GM13977 (cell line): Measurements from ENCODE around the gene GCNA.

Experiments
- DNase-seq: peaks from one replicate; pipeline ENCODE4 v3.0.0; 2012; ENCODE audit warnings: low spot score
- CTCF ChIP-seq: IDR thresholded peaks from 2 replicates; pipeline ENCODE4 v1.5.1; 2012; ENCODE audit warnings: mild to moderate bottlenecking, control low read depth; ENCODE audit not compliant: insufficient read depth; ENCODE audit errors: extremely low read depth, missing control alignments
- in situ Hi-C: fragments of 300-500 bp; cut with MboI; formaldehyde crosslinking; loops from one replicate; pipeline ENCODE4 v1.12.0; 2022; ENCODE audit warnings: low sequenced_read_pairs, low pct_unique_long_range_greater_than_20kb, mixed read lengths, inconsistent platforms; ENCODE audit not compliant: unreplicated experiment

GCNA gene

DNA sequence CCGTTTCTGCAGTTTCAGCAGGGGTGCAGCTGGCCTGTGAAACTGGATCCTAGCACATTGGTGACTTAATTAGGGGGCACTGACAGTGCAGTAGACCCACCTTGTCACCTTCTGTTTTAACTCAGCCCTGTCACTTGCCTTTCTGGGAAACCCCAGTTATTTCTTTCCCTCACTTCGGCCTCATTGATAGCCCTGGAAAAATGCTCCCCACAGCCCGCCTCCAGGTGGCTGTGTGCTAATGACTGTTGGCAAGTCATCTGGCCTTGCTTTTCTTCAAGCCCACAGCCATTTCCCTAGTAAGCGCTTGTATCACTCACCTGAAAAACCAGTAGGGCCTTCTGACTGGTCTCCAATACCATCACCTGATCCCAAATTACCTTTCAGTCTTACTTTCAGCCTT, 36.8 kb downstream of the GCNA start:
- TF ChIP-seq CTCF, result no peak
- in situ Hi-C loops, result no loop called here
- no peak for DNase-seq

DNA sequence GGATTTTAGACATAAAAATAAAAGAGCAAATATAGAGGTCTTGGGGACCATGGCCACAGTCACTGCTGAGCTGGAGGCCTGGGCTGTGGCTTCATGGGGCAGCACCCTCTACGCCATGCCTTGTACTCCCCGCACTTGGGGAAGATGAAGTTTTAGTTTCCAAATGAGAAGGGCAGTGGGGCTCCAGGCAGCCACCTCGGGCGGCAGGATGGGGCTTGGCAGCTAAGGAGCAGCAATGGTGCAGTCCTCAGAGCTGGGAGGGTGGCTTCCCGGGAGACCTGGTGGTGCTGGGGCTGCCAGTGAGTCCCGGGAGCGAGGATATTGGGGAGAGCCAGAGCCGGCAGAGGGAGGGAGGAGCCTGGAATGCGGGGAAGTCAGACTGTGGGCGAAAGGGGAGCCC, 37.7 kb downstream of the GCNA start:
- TF ChIP-seq CTCF, result no peak
- in situ Hi-C loops, result no loop called here
- DNase-seq, result no peak

DNA sequence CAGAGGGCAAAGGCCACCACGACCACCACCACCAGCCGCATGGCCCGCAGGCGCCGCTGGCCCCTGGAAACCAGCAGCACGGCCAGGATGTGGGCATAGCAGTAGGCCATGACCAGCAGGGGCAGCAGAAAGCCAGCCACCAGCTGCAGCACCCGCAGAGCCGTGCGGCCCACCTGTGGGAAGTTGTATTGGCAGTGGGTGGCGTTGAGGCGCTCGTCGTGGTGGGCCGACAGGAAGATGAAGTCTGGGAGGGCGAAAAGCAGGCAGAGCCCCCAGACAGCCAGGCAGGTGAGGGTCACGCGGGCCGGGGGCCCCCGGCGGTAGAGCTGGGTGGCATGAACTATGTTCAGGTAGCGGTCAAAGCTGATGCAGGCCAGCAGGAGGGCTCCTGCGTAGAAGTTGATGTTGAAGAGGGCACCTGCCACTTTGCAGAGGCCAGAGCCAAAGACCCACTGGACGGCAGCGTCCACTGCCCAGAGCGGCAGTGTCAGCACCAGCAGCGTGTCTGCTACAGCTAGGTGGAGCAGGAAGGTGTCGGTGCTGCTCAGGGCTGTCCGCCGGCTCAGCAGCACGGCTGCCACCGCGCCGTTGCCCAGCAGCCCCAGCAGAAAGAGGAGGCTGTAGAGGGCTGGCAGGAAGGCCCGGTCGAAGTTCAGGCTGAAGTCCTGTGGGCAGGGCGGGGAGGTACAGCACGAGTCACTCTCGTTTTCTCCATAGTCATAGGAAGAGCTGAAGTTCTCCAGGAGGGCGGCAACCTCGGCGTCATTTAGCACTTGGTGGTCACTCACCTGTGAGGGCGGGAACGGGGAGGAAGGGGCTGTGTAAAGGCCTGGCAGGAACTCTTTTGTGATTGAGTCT, 38.7 kb downstream of the GCNA start:
- TF ChIP-seq CTCF, result no peak
- in situ Hi-C loops, result no loop called here
- no peak for DNase-seq

DNA sequence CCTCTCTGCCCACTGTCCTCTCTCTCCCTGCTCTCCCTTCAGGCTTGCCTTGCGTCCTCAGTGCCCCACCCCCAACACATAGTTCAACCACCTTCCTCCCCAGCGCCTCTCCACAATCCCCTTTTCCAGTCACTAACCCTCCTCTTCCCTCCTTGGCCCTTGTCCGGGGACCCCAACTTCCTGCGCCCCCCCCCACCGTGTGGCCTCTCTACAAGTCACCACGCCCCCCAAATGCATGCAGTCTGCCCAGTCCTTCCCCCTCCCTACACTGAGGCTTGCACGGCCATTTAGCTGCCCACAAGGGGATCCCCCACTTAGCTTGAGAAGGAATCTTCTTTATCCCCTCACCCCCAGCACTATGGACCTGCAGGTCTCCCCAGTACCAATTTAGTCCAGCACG, 39.5 kb downstream of the GCNA start:
- no peak for DNase-seq
- in situ Hi-C loops, result no loop called here
- no peak for TF ChIP-seq CTCF

GRCh38 chrX:71618303-71618721, 40.1 kb downstream of the GCNA start, which contains the start of gene CXCR3:
CXCR3 (minus strand) TSS chrX:71618511; CDS start chrX:71618449, 62 bp downstream.
- TF ChIP-seq CTCF, result no peak
- DNase-seq, result peak; percentile 50
- in situ Hi-C loops, result no loop called here

DNA sequence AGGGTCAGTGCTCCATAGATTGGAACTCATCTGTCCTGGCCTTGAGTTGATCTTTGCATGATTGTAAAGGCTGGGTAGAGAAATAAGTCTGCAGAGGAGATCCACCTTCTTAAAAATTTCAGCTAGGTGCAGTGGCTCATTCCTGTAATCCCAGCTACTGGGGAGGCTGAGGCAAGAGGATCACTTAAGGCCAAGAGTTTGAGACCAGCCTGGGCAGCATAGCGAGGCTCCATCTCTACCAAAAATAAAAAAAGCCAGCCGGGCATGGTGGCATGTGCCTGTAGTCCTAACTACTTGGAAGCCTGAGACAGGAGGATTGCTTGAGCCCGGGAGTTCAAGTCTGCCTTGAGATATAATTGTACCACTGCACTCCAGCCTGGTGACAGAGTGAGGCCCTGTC, 40.5 kb downstream of the GCNA start:
- no peak for DNase-seq
- in situ Hi-C loops, result no loop called here
- TF ChIP-seq CTCF, result no peak

DNA sequence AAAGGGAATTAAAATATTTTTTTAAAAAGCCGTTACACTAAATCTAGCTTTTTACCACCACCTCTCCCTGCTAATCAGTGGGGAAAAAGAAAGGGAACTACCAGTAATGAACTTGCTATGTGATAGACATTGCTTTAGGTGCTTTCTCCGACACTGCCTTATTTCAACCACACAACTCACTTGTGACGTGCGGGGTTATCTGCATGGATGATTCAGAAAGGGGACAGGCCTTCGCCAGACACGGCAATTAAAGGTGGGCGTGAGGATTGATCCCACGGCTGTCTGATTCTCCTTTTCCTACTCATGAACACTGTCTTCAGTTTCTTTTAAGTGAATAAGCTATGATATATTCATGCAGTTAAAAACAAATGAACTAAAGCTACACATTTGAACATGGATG, 41.0 kb downstream of the GCNA start:
- TF ChIP-seq CTCF, result no peak
- in situ Hi-C loops, result no loop called here
- DNase-seq, result peak; percentile 54
